ENCODE measurements around the gene NAPB. TPM values are rescaled to one million over a fixed set of nuclear protein-coding genes. Genes with fewer than 3 reads are reported as not detected.

NAPB gene
- total RNA-seq, 1 experiment from 2014 or later = 5.8 TPM

- Histone ChIP-seq H3K9me3 (ENCODE audit: control insufficient read depth, insufficient read depth, low read depth, low read length) (no peaks in the 10 kb centered on the region), H3K27ac (ENCODE audit: low read length) (0 out of 2 replicates have a peak overlapping the region, but pooled peaks have one; percentile 12), H3K4me1 (ENCODE audit: control insufficient read depth, insufficient read depth, low read length) (peaks cover 24% of the 10 kb centered on the region), H3K36me3 (ENCODE audit: control insufficient read depth, insufficient read depth, low read length) (peaks cover 35% of the 10 kb centered on the region), H3K27me3 (ENCODE audit: control insufficient read depth, insufficient read depth, low read length) (no peaks in the 10 kb centered on the region), H3K4me3 (ENCODE audit: low read depth in 2 of 2, low read length in 2 of 2) (no peak overlapping the region)
- ChIA-PET POLR2A (no interaction called here), CTCF (no interaction called here)
- in situ Hi-C loops (cut with HindIII; ENCODE audit: low pct_unique_long_range_greater_than_20kb, low sequenced_read_pairs) = no loop called here
- TF ChIP-seq SIN3A (IDR thresholded peaks at IDR 0.05; ENCODE audit: borderline replicate concordance, insufficient read depth, low read depth, low read length) = no peak
- no peak for TF ChIP-seq POLR2AphosphoS5 (IDR thresholded peaks at IDR 0.05; ENCODE audit: low read depth, low read length)
- TF ChIP-seq TCF7L2 (IDR thresholded peaks at IDR 0.05; ENCODE audit: low read depth, low read length) = no peak
- TF ChIP-seq, protein P1, sequence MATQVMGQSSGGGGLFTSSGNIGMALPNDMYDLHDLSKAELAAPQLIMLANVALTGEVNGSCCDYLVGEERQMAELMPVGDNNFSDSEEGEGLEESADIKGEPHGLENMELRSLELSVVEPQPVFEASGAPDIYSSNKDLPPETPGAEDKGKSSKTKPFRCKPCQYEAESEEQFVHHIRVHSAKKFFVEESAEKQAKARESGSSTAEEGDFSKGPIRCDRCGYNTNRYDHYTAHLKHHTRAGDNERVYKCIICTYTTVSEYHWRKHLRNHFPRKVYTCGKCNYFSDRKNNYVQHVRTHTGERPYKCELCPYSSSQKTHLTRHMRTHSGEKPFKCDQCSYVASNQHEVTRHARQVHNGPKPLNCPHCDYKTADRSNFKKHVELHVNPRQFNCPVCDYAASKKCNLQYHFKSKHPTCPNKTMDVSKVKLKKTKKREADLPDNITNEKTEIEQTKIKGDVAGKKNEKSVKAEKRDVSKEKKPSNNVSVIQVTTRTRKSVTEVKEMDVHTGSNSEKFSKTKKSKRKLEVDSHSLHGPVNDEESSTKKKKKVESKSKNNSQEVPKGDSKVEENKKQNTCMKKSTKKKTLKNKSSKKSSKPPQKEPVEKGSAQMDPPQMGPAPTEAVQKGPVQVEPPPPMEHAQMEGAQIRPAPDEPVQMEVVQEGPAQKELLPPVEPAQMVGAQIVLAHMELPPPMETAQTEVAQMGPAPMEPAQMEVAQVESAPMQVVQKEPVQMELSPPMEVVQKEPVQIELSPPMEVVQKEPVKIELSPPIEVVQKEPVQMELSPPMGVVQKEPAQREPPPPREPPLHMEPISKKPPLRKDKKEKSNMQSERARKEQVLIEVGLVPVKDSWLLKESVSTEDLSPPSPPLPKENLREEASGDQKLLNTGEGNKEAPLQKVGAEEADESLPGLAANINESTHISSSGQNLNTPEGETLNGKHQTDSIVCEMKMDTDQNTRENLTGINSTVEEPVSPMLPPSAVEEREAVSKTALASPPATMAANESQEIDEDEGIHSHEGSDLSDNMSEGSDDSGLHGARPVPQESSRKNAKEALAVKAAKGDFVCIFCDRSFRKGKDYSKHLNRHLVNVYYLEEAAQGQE (IDR thresholded peaks at IDR 0.05; ENCODE audit: insufficient read depth in 1 of 2, low read depth in 2 of 2, low read length in 1 of 2) = no peak
- TF ChIP-seq, protein P2, sequence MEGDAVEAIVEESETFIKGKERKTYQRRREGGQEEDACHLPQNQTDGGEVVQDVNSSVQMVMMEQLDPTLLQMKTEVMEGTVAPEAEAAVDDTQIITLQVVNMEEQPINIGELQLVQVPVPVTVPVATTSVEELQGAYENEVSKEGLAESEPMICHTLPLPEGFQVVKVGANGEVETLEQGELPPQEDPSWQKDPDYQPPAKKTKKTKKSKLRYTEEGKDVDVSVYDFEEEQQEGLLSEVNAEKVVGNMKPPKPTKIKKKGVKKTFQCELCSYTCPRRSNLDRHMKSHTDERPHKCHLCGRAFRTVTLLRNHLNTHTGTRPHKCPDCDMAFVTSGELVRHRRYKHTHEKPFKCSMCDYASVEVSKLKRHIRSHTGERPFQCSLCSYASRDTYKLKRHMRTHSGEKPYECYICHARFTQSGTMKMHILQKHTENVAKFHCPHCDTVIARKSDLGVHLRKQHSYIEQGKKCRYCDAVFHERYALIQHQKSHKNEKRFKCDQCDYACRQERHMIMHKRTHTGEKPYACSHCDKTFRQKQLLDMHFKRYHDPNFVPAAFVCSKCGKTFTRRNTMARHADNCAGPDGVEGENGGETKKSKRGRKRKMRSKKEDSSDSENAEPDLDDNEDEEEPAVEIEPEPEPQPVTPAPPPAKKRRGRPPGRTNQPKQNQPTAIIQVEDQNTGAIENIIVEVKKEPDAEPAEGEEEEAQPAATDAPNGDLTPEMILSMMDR (IDR thresholded peaks at IDR 0.05) = no peak
- no TSS peak for BruUV-seq (replicated peaks)
- DNase-seq (ENCODE audit: low read depth, low spot score) (no peak), ATAC-seq (no peak)
- intact Hi-C loops (cut with micrococcal nuclease; ENCODE audit: unreplicated experiment) = no loop called here
Measured at GRCh38 chr20:23367770-23368169, 53.5 kb downstream of the NAPB start.

DNA sequence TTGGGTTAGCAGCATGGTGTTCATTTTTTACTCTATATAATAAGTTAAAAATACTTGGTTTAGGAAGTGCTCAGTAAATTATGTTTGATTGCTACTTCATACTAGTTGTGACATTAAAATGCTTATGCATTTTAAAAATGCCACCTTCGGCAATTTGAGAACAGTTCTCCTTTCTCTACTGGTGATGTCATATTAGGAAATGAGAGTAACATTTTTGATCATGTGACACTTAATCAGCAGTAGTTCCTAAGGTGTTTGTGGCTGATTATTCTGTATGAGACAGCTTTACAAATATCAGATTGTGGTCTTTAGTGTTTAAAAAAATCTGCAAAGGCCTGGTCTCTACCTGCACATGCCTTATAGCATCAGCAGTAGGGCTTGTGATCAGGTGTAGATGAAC, 54.9 kb downstream of the NAPB start:
- Histone ChIP-seq H3K27me3 (ENCODE audit: control insufficient read depth, insufficient read depth, low read length) (no peaks in the 10 kb centered on the region), H3K36me3 (ENCODE audit: control insufficient read depth, insufficient read depth, low read length) (peaks cover 28% of the 10 kb centered on the region), H3K9me3 (ENCODE audit: control insufficient read depth, insufficient read depth, low read depth, low read length) (no peaks in the 10 kb centered on the region), H3K27ac (ENCODE audit: low read length) (peak overlapping the region; percentile 23; the same call in 1 of the 2 replicates), H3K4me1 (ENCODE audit: control insufficient read depth, insufficient read depth, low read length) (peaks cover 24% of the 10 kb centered on the region), H3K4me3 (ENCODE audit: low read depth in 2 of 2, low read length in 2 of 2) (peak overlapping the region in 1 of 2 experiments; percentile 4; a peak in 1 of 4 replicates)
- ChIA-PET POLR2A (interaction anchor here (0.6 kb wide), 1 partner anchor 925 kb away, joined by 3 read pairs; no protein-coding TSS in a partner anchor), CTCF (no interaction called here)
- DNase-seq (ENCODE audit: low read depth, low spot score) = no peak
- ATAC-seq = no peak
- no TSS peak for BruUV-seq (replicated peaks)
- no peak for TF ChIP-seq TCF7L2 (IDR thresholded peaks at IDR 0.05; ENCODE audit: low read depth, low read length)
- no peak for TF ChIP-seq POLR2AphosphoS5 (IDR thresholded peaks at IDR 0.05; ENCODE audit: low read depth, low read length)
- TF ChIP-seq, protein P1 (IDR thresholded peaks at IDR 0.05; ENCODE audit: insufficient read depth in 1 of 2, low read depth in 2 of 2, low read length in 1 of 2) = no peak
- no peak for TF ChIP-seq SIN3A (IDR thresholded peaks at IDR 0.05; ENCODE audit: borderline replicate concordance, insufficient read depth, low read depth, low read length)
- TF ChIP-seq, protein P2 (IDR thresholded peaks at IDR 0.05) = no peak
- intact Hi-C loops (cut with micrococcal nuclease; ENCODE audit: unreplicated experiment) = no loop called here
- in situ Hi-C loops (cut with HindIII; ENCODE audit: low pct_unique_long_range_greater_than_20kb, low sequenced_read_pairs) = no loop called here
